NCI-H510A treated with DMSO at 0.1 percent for 48 hours (cell line): Measurements from ENCODE around the gene PPP2R1B.
A peak's percentile ranks its signal among the peaks of the same experiment; 100 is the strongest.
"Not testable (repeated sequence)": the region's sequence is repeated elsewhere in the genome, so short reads cannot be mapped to it uniquely, and the experiment has no call there.

Experiments used
- DNase-seq: peaks from one replicate; lab custom pipeline; 2025; lab: John Stamatoyannopoulos, UW

The PPP2R1B gene

GRCh38 chr11:111765984-111766833 is at the start of gene PPP2R1B:
Gene PPP2R1B, minus strand, starts transcription at chr11:111766389. Its CDS starts 28 bp downstream, at chr11:111766361.
- peak; percentile 82 for DNase-seq

GRCh38 chr11:111815489-111815888 is 49.3 kb upstream of the PPP2R1B start:
- DNase-seq, result no peak

GRCh38 chr11:111814557-111815320 is 48.5 kb upstream of the PPP2R1B start:
- DNase-seq, result no peak

- DNase-seq, result no peak
Measured at GRCh38 chr11:111814106-111814505, 47.9 kb upstream of the PPP2R1B start.

GRCh38 chr11:111812211-111812610 is 46.0 kb upstream of the PPP2R1B start:
- no peak for DNase-seq

GRCh38 chr11:111811445-111811844 is 45.3 kb upstream of the PPP2R1B start:
- DNase-seq, result no peak

- DNase-seq, result no peak
Measured at GRCh38 chr11:111808834-111809233, 42.6 kb upstream of the PPP2R1B start.

- DNase-seq, result no peak
Measured at GRCh38 chr11:111808063-111808588, 41.9 kb upstream of the PPP2R1B start.

GRCh38 chr11:111807076-111807475 is 40.9 kb upstream of the PPP2R1B start:
- no peak for DNase-seq

GRCh38 chr11:111801135-111801534 is 34.9 kb upstream of the PPP2R1B start:
- DNase-seq, result no peak

GRCh38 chr11:111798279-111798678 is 32.1 kb upstream of the PPP2R1B start:
- no peak for DNase-seq

- DNase-seq, result no peak
Measured at GRCh38 chr11:111797145-111797581, 31.0 kb upstream of the PPP2R1B start.

- DNase-seq, result no peak
Measured at GRCh38 chr11:111796696-111797095, 30.5 kb upstream of the PPP2R1B start.

GRCh38 chr11:111795334-111795985 is 29.3 kb upstream of the PPP2R1B start:
- DNase-seq, result no peak

GRCh38 chr11:111793863-111794262 is 27.7 kb upstream of the PPP2R1B start:
- DNase-seq, result no peak

GRCh38 chr11:111792955-111793500 is 26.8 kb upstream of the PPP2R1B start:
- no peak for DNase-seq

- DNase-seq, result no peak
Measured at GRCh38 chr11:111792314-111792713, 26.1 kb upstream of the PPP2R1B start.

- no peak for DNase-seq
Measured at GRCh38 chr11:111788464-111788863, 22.3 kb upstream of the PPP2R1B start.

GRCh38 chr11:111788051-111788450 is 21.9 kb upstream of the PPP2R1B start:
- DNase-seq, result no peak

- no peak for DNase-seq
Measured at GRCh38 chr11:111785886-111786412, 19.8 kb upstream of the PPP2R1B start.

GRCh38 chr11:111785076-111785475 is 18.9 kb upstream of the PPP2R1B start:
- no peak for DNase-seq

GRCh38 chr11:111784311-111784710 is 18.1 kb upstream of the PPP2R1B start:
- not testable (repeated sequence) for DNase-seq
